GM21528 (cell line): ENCODE results near the gene SHANK3.
"Not testable (repeated sequence)": the region's sequence is repeated elsewhere in the genome, so short reads cannot be mapped to it uniquely, and the experiment has no call there.

Experiments
- ATAC-seq: cut with Tn5 transposase; IDR thresholded peaks from one replicate; pipeline ENCODE4 v1.9.1; 2021; ENCODE audit warnings: mild to moderate bottlenecking, moderate library complexity; ENCODE audit not compliant: unreplicated experiment, low FRiP score

Gene SHANK3

GRCh38 chr22:50672471-50673230 is at the start of gene SHANK3:
Gene SHANK3, plus strand, starts transcription at chr22:50672823.
- no peak for ATAC-seq

- no peak for ATAC-seq
These were observed 48.1 kb upstream of the SHANK3 start for GRCh38 chr22:50624347-50625130.

- ATAC-seq, result no peak
These were observed 47.5 kb upstream of the SHANK3 start for GRCh38 chr22:50625131-50625567.

GRCh38 chr22:50625568-50626313 is 46.9 kb upstream of the SHANK3 start:
- no peak for ATAC-seq

- no peak for ATAC-seq
These were observed 46.2 kb upstream of the SHANK3 start for GRCh38 chr22:50626314-50626849.

- ATAC-seq, result no peak
These were observed 45.6 kb upstream of the SHANK3 start for GRCh38 chr22:50626850-50627641.

- peak; percentile 60 for ATAC-seq
These were observed 44.7 kb upstream of the SHANK3 start, which contains the start of gene ARSA for GRCh38 chr22:50627642-50628542. Gene ARSA, minus strand, starts transcription at chr22:50628152. Its CDS starts 373 bp downstream, at chr22:50627779.

- peak; percentile 1 for ATAC-seq
These were observed 44.0 kb upstream of the SHANK3 start for GRCh38 chr22:50628543-50629134.

- no peak for ATAC-seq
These were observed 42.2 kb upstream of the SHANK3 start for GRCh38 chr22:50630376-50630775.

- ATAC-seq, result no peak
These were observed 39.5 kb upstream of the SHANK3 start for GRCh38 chr22:50633086-50633485.

GRCh38 chr22:50633771-50634170 is 38.9 kb upstream of the SHANK3 start:
- no peak for ATAC-seq

- no peak for ATAC-seq
These were observed 37.0 kb upstream of the SHANK3 start for GRCh38 chr22:50635591-50635990.

GRCh38 chr22:50640296-50640695 is 32.3 kb upstream of the SHANK3 start:
- not testable (repeated sequence) for ATAC-seq

- ATAC-seq, result no peak
These were observed 31.6 kb upstream of the SHANK3 start for GRCh38 chr22:50640857-50641647.

GRCh38 chr22:50641696-50642607 is 30.7 kb upstream of the SHANK3 start:
- ATAC-seq, result no peak

- ATAC-seq, result not testable (repeated sequence)
These were observed 29.4 kb upstream of the SHANK3 start for GRCh38 chr22:50643021-50643820.
